ENCODE data around the gene UCN2.

Gene UCN2

GRCh38 chr3:48591436-48591835 is 27.9 kb upstream of the UCN2 start:
- DNase-seq (ENCODE audit: low read depth in 2 of 2), result no peak

- DNase-seq (ENCODE audit: low read depth in 2 of 2), result no peak
Measured at GRCh38 chr3:48588230-48588629, 24.6 kb upstream of the UCN2 start.

- DNase-seq (ENCODE audit: low read depth in 2 of 2), result no peak
Measured at GRCh38 chr3:48587686-48588085, 24.1 kb upstream of the UCN2 start.

GRCh38 chr3:48585411-48585810 is 21.8 kb upstream of the UCN2 start:
- no peak for DNase-seq (ENCODE audit: low read depth in 2 of 2)

GRCh38 chr3:48584836-48585235 is 21.3 kb upstream of the UCN2 start:
- no peak for DNase-seq (ENCODE audit: low read depth in 2 of 2)

- DNase-seq (ENCODE audit: low read depth in 2 of 2), result no peak
Measured at GRCh38 chr3:48581621-48582481, 18.3 kb upstream of the UCN2 start.

- DNase-seq (ENCODE audit: low read depth in 2 of 2), result no peak
Measured at GRCh38 chr3:48576647-48577046, 13.1 kb upstream of the UCN2 start.

GRCh38 chr3:48575366-48575765 is 11.8 kb upstream of the UCN2 start:
- DNase-seq (ENCODE audit: low read depth in 2 of 2), result no peak

GRCh38 chr3:48573973-48574585 is 10.5 kb upstream of the UCN2 start:
- DNase-seq (ENCODE audit: low read depth in 2 of 2), result no peak

- no peak for DNase-seq (ENCODE audit: low read depth in 2 of 2)
Measured at GRCh38 chr3:48572517-48572916, 8.9 kb upstream of the UCN2 start.

- no peak for DNase-seq (ENCODE audit: low read depth in 2 of 2)
Measured at GRCh38 chr3:48571938-48572337, 8.4 kb upstream of the UCN2 start.

- DNase-seq (ENCODE audit: low read depth in 2 of 2), result no peak
Measured at GRCh38 chr3:48569808-48570450, 6.3 kb upstream of the UCN2 start.

- DNase-seq (ENCODE audit: low read depth in 2 of 2), result no peak
Measured at GRCh38 chr3:48569400-48569799, 5.8 kb upstream of the UCN2 start.

- no peak for DNase-seq (ENCODE audit: low read depth in 2 of 2)
Measured at GRCh38 chr3:48568476-48568875, 4.9 kb upstream of the UCN2 start.

GRCh38 chr3:48567500-48567899 is 3.9 kb upstream of the UCN2 start:
- no peak for DNase-seq (ENCODE audit: low read depth in 2 of 2)

GRCh38 chr3:48567090-48567489 is 3.5 kb upstream of the UCN2 start:
- DNase-seq (ENCODE audit: low read depth in 2 of 2), result no peak

GRCh38 chr3:48566401-48566760 is 2.8 kb upstream of the UCN2 start:
- DNase-seq (ENCODE audit: low read depth in 2 of 2), result no peak

- no peak for DNase-seq (ENCODE audit: low read depth in 2 of 2)
Measured at GRCh38 chr3:48565591-48566400, 2.2 kb upstream of the UCN2 start.

- DNase-seq (ENCODE audit: low read depth in 2 of 2), result no peak
Measured at GRCh38 chr3:48565186-48565585, 1.6 kb upstream of the UCN2 start.

- no peak for DNase-seq (ENCODE audit: low read depth in 2 of 2)
Measured at GRCh38 chr3:48564667-48565066, 1.1 kb upstream of the UCN2 start.

GRCh38 chr3:48564022-48564421 is 441 bp upstream of the UCN2 start:
- peak in 1 of 2 donors; percentile 32 for DNase-seq (ENCODE audit: low read depth in 2 of 2)

Measured in stimulated activated CD8-positive, alpha-beta memory T cell treated with anti-CD3 and anti-CD28 coated beads, Interleukin-2, amount 100 ng/mL, for 1 hour (primary cell).